Naive B cell (primary cell): ENCODE results near the gene FERMT1. TPM values are rescaled to one million over a fixed set of nuclear protein-coding genes. Genes with fewer than 3 reads are reported as not detected.

ENCODE experiments used
- polyA plus RNA-seq, 6 donors: library from polyadenylated mRNA; unstranded; fragments of 300-500 nt; fragmentation: Illumina TruSeq; gene quantifications; one replicate each; pipeline ENCODE4 v1.2.3, GENCODE V29; 2021; ENCODE audit warnings: low read depth in 6 of 6

Gene FERMT1
- polyA plus RNA-seq, 6 donors from 2014 or later: not detected

Other genes with a start within 250 kb of the FERMT1 start
- gene CHGB, start 211.5 kb downstream of the FERMT1 start, polyA plus RNA-seq: under 1 TPM in 1 of 6 donors, not detected in 5; 0.27 TPM
- 10 to 100 TPM; 12.0 to 18.5 (median 12.9) TPM for gene TRMT6, start 172.5 kb downstream of the FERMT1 start, polyA plus RNA-seq
- gene MCM8, start 172.4 kb downstream of the FERMT1 start, polyA plus RNA-seq: 1 to 10 TPM in 4 of 6 donors, under 1 TPM in 2; 0.88 to 2.8 (median 1.4) TPM
- gene CRLS1, start 116.9 kb downstream of the FERMT1 start, polyA plus RNA-seq: 10 to 100 TPM; 27.6 to 47.0 (median 33.7) TPM
- gene LRRN4, start 69.0 kb downstream of the FERMT1 start, polyA plus RNA-seq: under 1 TPM in 2 of 6 donors, not detected in 4; 0.11 to 0.16 TPM